AG04449 (cell line): ENCODE measurements around the gene CDC45.

Experiments used
- CTCF ChIA-PET: fragments of 350-600 bp; formaldehyde crosslinking; extraction: SDS; loops from one replicate; lab custom pipeline; 2021; ENCODE audit warnings: antibody characterized with exemption; lab: Yijun Ruan, JAX
- POLR2A ChIA-PET: fragments of 400-600, 350-600 bp; formaldehyde crosslinking; extraction: SDS; loops from one replicate; lab custom pipeline; 2020; ENCODE audit warnings: antibody characterized with exemption, inconsistent platforms; lab: Yijun Ruan, JAX
- DNase-seq: peaks from one replicate; pipeline ENCODE4 v3.0.0-alpha.2; 2010; ENCODE audit warnings: low read depth, low spot score
- H3K4me3 ChIP-seq: 2 replicates; pipeline ENCODE4 v1.5.1; 2011; ENCODE audit warnings: low read depth, mild to moderate bottlenecking, control low read depth, low read length
- CTCF ChIP-seq: IDR thresholded peaks from one replicate; pipeline ENCODE4 v1.5.1; 2011; ENCODE audit warnings: mild to moderate bottlenecking, moderate library complexity, low read length, control low read depth, inconsistent platforms; ENCODE audit not compliant: insufficient read depth; ENCODE audit errors: missing control alignments

CDC45 gene

DNA sequence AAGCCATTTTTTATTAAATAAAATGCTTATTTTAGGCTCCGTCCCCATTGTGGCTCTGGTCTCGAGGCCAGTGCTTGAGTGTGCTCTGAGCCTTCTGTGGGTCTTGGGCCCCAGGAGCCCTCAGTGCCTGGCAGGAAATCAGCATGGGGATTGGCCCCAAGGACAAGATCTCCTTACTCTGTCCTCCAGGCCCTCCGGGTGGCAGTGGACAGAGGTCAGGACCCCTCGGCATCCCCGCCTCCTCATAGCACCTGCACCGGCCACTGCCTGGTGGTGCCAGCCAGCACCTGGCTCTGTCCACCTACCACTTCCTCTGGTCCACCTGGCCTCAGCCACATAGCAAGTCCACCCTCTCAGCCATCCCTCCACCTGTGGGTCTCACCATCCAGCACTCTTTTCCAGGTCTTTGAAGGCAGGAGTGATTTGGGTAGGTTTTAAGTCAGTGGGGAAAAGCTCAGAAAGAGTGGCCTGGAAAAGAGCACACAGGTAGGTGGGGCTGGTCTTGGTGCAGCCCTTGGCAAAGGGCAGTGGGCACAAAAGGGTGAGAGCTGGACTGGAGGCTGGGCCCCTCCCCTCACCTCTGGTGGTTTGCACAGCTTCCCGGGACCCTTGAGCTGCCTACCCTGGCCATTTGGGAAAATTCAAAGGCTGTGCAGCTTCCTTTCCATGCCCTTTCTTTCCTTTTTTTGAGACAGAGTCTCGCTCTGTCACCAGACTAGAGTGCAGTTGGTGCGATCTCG is 41.0 kb downstream of the CDC45 start:
- CTCF ChIA-PET, result interaction anchor here (2.0 kb wide), 1 partner anchor 109 kb away, joined by 5 read pairs; no protein-coding TSS in a partner anchor

DNA sequence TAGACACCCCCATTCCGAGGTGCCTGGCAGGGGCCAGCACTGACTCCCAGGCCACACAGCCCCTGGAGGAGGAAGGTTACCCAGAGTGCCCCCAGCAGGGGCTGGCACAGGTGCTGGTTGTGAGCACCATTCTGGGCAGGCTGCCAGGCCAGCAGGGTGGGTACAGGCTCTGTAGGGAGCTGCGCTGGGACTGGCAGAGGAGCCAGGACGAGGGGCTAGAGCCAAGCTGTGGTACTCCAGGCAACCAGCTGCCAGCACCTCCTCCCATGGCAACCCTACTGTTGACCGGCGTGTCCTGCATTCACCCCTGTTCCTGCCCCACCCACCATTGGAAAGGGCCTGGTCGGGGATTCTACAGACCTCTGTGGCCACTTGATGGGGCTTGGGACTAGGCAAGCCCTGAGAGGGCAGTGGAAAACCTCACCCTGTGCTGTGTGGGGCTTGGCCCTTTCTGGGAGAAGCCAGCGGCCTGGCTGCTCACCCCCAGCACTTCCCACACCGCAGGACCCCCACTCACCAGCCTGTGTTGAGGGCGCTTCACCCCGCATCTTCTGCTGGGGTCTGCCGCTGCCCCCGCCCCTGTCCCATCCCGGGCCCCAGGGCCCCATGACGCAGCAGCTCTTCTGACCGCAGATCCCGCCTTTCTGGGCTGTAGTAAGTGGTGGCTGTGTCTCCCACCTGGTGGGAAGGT is 42.6 kb downstream of the CDC45 start:
- DNase-seq, result no peak
- ChIA-PET POLR2A (no interaction called here), CTCF (interaction anchor here (0.6 to 2.0 kb wide), 2 partner anchors 45 to 107 kb away, joined by 3 to 5 read pairs; no protein-coding TSS in a partner anchor)
- no peak overlapping the region for H3K4me3 ChIP-seq
- no peak for TF ChIP-seq CTCF

More for the DNA sequence above, 41.0 kb downstream of the CDC45 start:
- DNase-seq, result no peak
- POLR2A ChIA-PET, result interaction anchor here (1.1 kb wide), 1 partner anchor 41 kb away, joined by 3 read pairs; the partner anchor contains the start of gene CDC45
- no peak overlapping the region for H3K4me3 ChIP-seq
- TF ChIP-seq CTCF, result no peak

- ChIA-PET CTCF (interaction anchor here (0.6 kb wide), 1 partner anchor 45 kb away, joined by 3 read pairs; no protein-coding TSS in a partner anchor), POLR2A (no interaction called here)
- H3K4me3 ChIP-seq, result no peak overlapping the region
- TF ChIP-seq CTCF, result no peak
- no peak for DNase-seq
Observed at GRCh38 chr22:19522881-19523239, 43.1 kb downstream of the CDC45 start.

DNA sequence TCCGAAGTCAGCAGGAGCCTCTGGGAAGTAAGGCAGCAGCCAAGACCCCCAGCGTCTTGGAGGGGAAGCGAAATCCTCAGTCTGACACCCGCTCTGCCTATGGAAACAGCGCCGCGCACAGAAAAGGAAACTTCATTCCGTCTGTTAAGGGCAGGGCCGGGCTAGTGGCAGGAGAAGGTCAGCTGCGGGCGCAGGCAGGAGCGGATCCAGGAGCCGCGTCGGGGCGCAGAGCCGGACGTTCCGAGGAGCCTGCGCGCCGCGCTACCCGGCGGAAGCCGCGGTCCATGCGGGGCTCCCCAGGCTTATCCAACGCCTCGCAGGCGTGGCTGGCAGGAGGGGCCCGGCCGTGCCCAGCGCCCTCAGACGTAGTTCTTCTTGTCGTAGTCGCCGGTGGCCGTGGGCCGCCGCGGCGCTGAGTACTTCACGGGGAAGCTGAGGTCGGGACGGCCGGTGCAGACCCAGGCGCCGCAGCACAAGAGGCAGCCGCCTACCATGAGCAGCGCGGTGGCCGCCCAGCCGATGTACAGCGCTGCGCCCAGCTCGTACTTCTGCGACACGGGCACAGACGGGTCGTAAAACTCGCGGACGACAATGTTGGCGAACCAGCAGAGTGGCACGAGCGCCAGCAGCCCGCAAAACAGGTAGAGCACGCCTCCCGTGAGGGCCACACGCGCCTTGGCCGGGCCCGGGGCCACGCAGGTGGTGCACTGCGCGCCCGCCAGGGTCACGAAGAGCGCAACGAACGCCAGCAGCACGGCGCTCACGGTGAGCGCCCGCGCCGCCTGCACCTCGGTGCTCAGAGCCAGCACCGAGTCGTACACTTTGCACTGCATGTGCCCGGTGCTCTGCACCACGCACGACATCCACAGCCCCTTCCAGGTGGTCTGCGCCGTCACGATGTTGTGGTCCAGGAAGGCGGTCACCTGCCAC is 43.8 kb downstream of the CDC45 start:
- POLR2A ChIA-PET, result no interaction called here
- CTCF ChIA-PET, result interaction anchor here (1.2 kb wide), 1 partner anchor 79 kb away, joined by 3 read pairs; no protein-coding TSS in a partner anchor
- no peak for DNase-seq
- H3K4me3 ChIP-seq, result peak overlapping the region; percentile 34
- TF ChIP-seq CTCF, result no peak

GRCh38 chr22:19524170-19525115 is 44.7 kb downstream of the CDC45 start, which contains the start of gene CLDN5:
Gene CLDN5, minus strand, starts transcription at chr22:19524410. Its CDS starts 155 bp downstream, at chr22:19524255.
- no peak for DNase-seq

More at GRCh38 chr22:19524170-19525115, 44.7 kb downstream of the CDC45 start, which contains the start of gene CLDN5:
- POLR2A ChIA-PET, result no interaction called here
- CTCF ChIA-PET, result interaction anchor here (1.2 kb wide), 1 partner anchor 78 kb away, joined by 3 read pairs; no protein-coding TSS in a partner anchor
- H3K4me3 ChIP-seq, result peak within 1 kb of the TSS; percentile 34
- no peak for TF ChIP-seq CTCF
